Small intestine (tissue), 7 donors: Measurements from ENCODE around the gene HIF3A. TPM values are rescaled to one million over a fixed set of nuclear protein-coding genes. Genes with fewer than 3 reads are reported as not detected.

Experiments
- DNase-seq, 2 donors: peaks; one replicate each; pipeline versions ENCODE4 v3.0.0 to v3.0.0-alpha.2; 2013
- FAIRE-seq: peaks from 2 replicates; lab custom pipeline; 2012; peaks lifted over from hg19 to GRCh38; lab: Jason Lieb, UNC
- H3K27ac ChIP-seq, 3 donors: one replicate each; pipeline ENCODE4 v1.5.1; 2013; ENCODE audit warnings: low read length in 2 of 3, mild to moderate bottlenecking in 2 of 3, control low read depth in 1 of 3, inconsistent platforms in 1 of 3, low read depth in 1 of 3, moderate library complexity in 1 of 3
- H3K27me3 ChIP-seq, 3 donors: one replicate each; pipeline ENCODE4 v1.6.1; 2013; ENCODE audit warnings: low read length in 3 of 3, inconsistent platforms in 1 of 3; ENCODE audit not compliant: control insufficient read depth in 3 of 3, insufficient read depth in 3 of 3
- H3K36me3 ChIP-seq, 3 donors: one replicate each; pipeline ENCODE4 v1.6.1; 2013; ENCODE audit warnings: low read length in 3 of 3, inconsistent platforms in 1 of 3, low read depth in 1 of 3, mild to moderate bottlenecking in 1 of 3, moderate library complexity in 1 of 3; ENCODE audit not compliant: control insufficient read depth in 3 of 3, insufficient read depth in 2 of 3
- H3K4me1 ChIP-seq, 3 donors: one replicate each; pipeline ENCODE4 v1.6.1; 2013; ENCODE audit warnings: low read length in 2 of 3, inconsistent platforms in 1 of 3, low read depth in 1 of 3, mild to moderate bottlenecking in 1 of 3, moderate library complexity in 1 of 3; ENCODE audit not compliant: control insufficient read depth in 3 of 3, insufficient read depth in 2 of 3
- H3K4me3 ChIP-seq, 3 donors: one replicate each; pipeline ENCODE4 v1.5.1; 2013; ENCODE audit warnings: low read length in 3 of 3, control low read depth in 1 of 3, inconsistent platforms in 1 of 3, low read depth in 1 of 3, mild to moderate bottlenecking in 1 of 3, moderate library complexity in 1 of 3
- H3K9me3 ChIP-seq, 2 donors: one replicate each; pipeline ENCODE4 v1.6.1; 2013; ENCODE audit warnings: low read depth in 1 of 2, low read length in 1 of 2; ENCODE audit not compliant: control insufficient read depth in 2 of 2, insufficient read depth in 1 of 2
- WGBS, 3 donors: extraction: QIAGEN DNeasy Blood & Tissue Kit; methylation state at CpG; one replicate each; pipeline ENCODE4 v1.1.7; 2013; 5-methylcytosine and 5-hydroxymethylcytosine counted together
- polyA plus RNA-seq, 4 donors: library from polyadenylated mRNA; stranded (reverse) in 3 of 4; unstranded in 1 of 4; fragments of 200-250 nt in 3 of 4; fragments of 120-200 nt in 1 of 4; gene quantifications; one replicate each; pipeline versions ENCODE4 v1.2.1 to v1.2.3, GENCODE V29; 2013
- donor health status: healthy with polysubstance abuse.
- donor health status: control.
- donor health status: control.
- donor health status: Bipolar disorder and iron deficiency.
- donor health status: healthy.

HIF3A gene
- polyA plus RNA-seq, 4 donors, result 0.89 to 159 (median 16.0) TPM

- H3K9me3 ChIP-seq, result no peaks in the 10 kb centered on the region
- 37 to 84% (median 56%) methylated on average over 3 of the region's 3 CpGs for WGBS, 3 donors
- no peak overlapping the region for H3K4me3 ChIP-seq
- H3K4me1 ChIP-seq, result peaks cover 0 to 6% (median 0%) of the 10 kb centered on the region in 3 donors
- FAIRE-seq (no peak), DNase-seq (no peak)
- peaks cover 0 to 3% (median 0%) of the 10 kb centered on the region in 3 donors for H3K27me3 ChIP-seq
- no peak overlapping the region for H3K27ac ChIP-seq
- peaks cover 0 to 54% (median 0%) of the 10 kb centered on the region in 3 donors for H3K36me3 ChIP-seq
Observed at GRCh38 chr19:46341937-46342336, 45.1 kb downstream of the HIF3A start.

- Histone ChIP-seq H3K9me3 (no peaks in the 10 kb centered on the region), H3K27ac (no peak overlapping the region), H3K4me1 (peaks cover 0 to 17% (median 3%) of the 10 kb centered on the region in 3 donors), H3K27me3 (peaks cover 0 to 3% (median 0%) of the 10 kb centered on the region in 3 donors), H3K4me3 (no peak overlapping the region), H3K36me3 (peaks cover 0 to 41% (median 0%) of the 10 kb centered on the region in 3 donors)
- FAIRE-seq, result no peak
- 55 to 78% (median 69%) methylated on average over 1 of the region's 1 CpG for WGBS, 3 donors
- DNase-seq, result no peak
Observed at GRCh38 chr19:46344363-46344762, 47.5 kb downstream of the HIF3A start.

GRCh38 chr19:46345157-46345556, 48.3 kb downstream of the HIF3A start:
- Histone ChIP-seq H3K9me3 (no peaks in the 10 kb centered on the region), H3K36me3 (peaks cover 0 to 38% (median 0%) of the 10 kb centered on the region in 3 donors), H3K4me1 (peaks cover 0 to 23% (median 8%) of the 10 kb centered on the region in 3 donors), H3K27me3 (peaks cover 0 to 3% (median 0%) of the 10 kb centered on the region in 3 donors), H3K27ac (no peak overlapping the region), H3K4me3 (no peak overlapping the region)
- no peak for FAIRE-seq
- DNase-seq, result no peak
- WGBS, 3 donors, result 87 to 96% (median 88%) methylated on average over 5 of the region's 5 CpGs

- FAIRE-seq, result no peak
- Histone ChIP-seq H3K27me3 (peaks cover 0 to 3% (median 0%) of the 10 kb centered on the region in 3 donors), H3K36me3 (peaks cover 0 to 41% (median 0%) of the 10 kb centered on the region in 3 donors), H3K27ac (peak within 1 kb of the TSS; percentile 71 to 91 (median 86)), H3K4me3 (peak within 1 kb of the TSS; percentile 78 to 100 (median 90)), H3K9me3 (no peaks in the 10 kb centered on the region), H3K4me1 (peaks cover 0 to 32% (median 13%) of the 10 kb centered on the region in 3 donors)
- peak; percentile 93 to 97 for DNase-seq
- 0% methylated on average over 55 to 62 of the region's 62 CpGs for WGBS, 3 donors
Observed at GRCh38 chr19:46346821-46347571, 50.2 kb downstream of the HIF3A start, which contains the start of gene PPP5C. PPP5C (plus strand) TSS chr19:46347087; CDS start chr19:46347097, 10 bp downstream.

GRCh38 chr19:46347572-46347883, 50.7 kb downstream of the HIF3A start:
- H3K9me3 ChIP-seq, result no peaks in the 10 kb centered on the region
- WGBS, 3 donors, result 0 to 4% (median 0%) methylated on average over 3 of the region's 3 CpGs
- peaks cover 0 to 42% (median 0%) of the 10 kb centered on the region in 3 donors for H3K36me3 ChIP-seq
- peaks cover 0 to 32% (median 13%) of the 10 kb centered on the region in 3 donors for H3K4me1 ChIP-seq
- no peak for DNase-seq
- peak overlapping the region; percentile 78 to 100 (median 90) for H3K4me3 ChIP-seq
- no peak for FAIRE-seq
- H3K27ac ChIP-seq, result peak overlapping the region in 2 of 3 donors; percentile 53 to 91
- peaks cover 0 to 3% (median 0%) of the 10 kb centered on the region in 3 donors for H3K27me3 ChIP-seq

- Histone ChIP-seq H3K4me3 (peak overlapping the region in 2 of 3 donors; percentile 90 to 100), H3K27ac (no peak overlapping the region), H3K36me3 (peaks cover 0 to 43% (median 0%) of the 10 kb centered on the region in 3 donors), H3K27me3 (no peaks in the 10 kb centered on the region), H3K9me3 (no peaks in the 10 kb centered on the region), H3K4me1 (peaks cover 0 to 32% (median 13%) of the 10 kb centered on the region in 3 donors)
- no peak for FAIRE-seq
- no peak for DNase-seq
- WGBS, 3 donors, result 74 to 91% (median 78%) methylated on average over 4 to 5 of the region's 5 CpGs
Observed at GRCh38 chr19:46347985-46348384, 51.1 kb downstream of the HIF3A start.

GRCh38 chr19:46349311-46349993, 52.6 kb downstream of the HIF3A start:
- no peak overlapping the region for H3K4me3 ChIP-seq
- H3K4me1 ChIP-seq, result peaks cover 0 to 32% (median 13%) of the 10 kb centered on the region in 3 donors
- H3K27ac ChIP-seq, result no peak overlapping the region
- DNase-seq, result no peak
- peaks cover 2 to 55% (median 3%) of the 10 kb centered on the region in 3 donors for H3K36me3 ChIP-seq
- FAIRE-seq, result no peak
- no peaks in the 10 kb centered on the region for H3K9me3 ChIP-seq
- 72 to 86% (median 74%) methylated on average over 11 of the region's 11 CpGs for WGBS, 3 donors
- no peaks in the 10 kb centered on the region for H3K27me3 ChIP-seq

- peaks cover 0 to 38% (median 13%) of the 10 kb centered on the region in 3 donors for H3K4me1 ChIP-seq
- H3K36me3 ChIP-seq, result peaks cover 2 to 62% (median 6%) of the 10 kb centered on the region in 3 donors
- FAIRE-seq (no peak), DNase-seq (no peak)
- no peaks in the 10 kb centered on the region for H3K9me3 ChIP-seq
- peak overlapping the region; percentile 2 to 66 (median 42) for H3K27ac ChIP-seq
- 34 to 41% (median 36%) methylated on average over 8 of the region's 8 CpGs for WGBS, 3 donors
- H3K4me3 ChIP-seq, result no peak overlapping the region
- no peaks in the 10 kb centered on the region for H3K27me3 ChIP-seq
Observed at GRCh38 chr19:46350029-46350757, 53.4 kb downstream of the HIF3A start.
